ENCODE data around the gene NBPF20.
"Not testable (repeated sequence)": the region's sequence is repeated elsewhere in the genome, so short reads cannot be mapped to it uniquely, and the experiment has no call there.

NBPF20 gene

GRCh38 chr1:145425436-145426029 lies at the start of gene NBPF20:
NBPF20 (minus strand) TSS chr1:145425603; CDS start chr1:145405272, 20,331 bp downstream.
- peak; percentile 74 for DNase-seq (ENCODE audit: low read depth)

GRCh38 chr1:145474837-145475368 lies 49.5 kb upstream of the NBPF20 start:
- DNase-seq (ENCODE audit: low read depth), result not testable (repeated sequence)

- DNase-seq (ENCODE audit: low read depth), result not testable (repeated sequence)
These were observed 47.3 kb upstream of the NBPF20 start for GRCh38 chr1:145472731-145473130.

GRCh38 chr1:145471365-145471764 lies 46.0 kb upstream of the NBPF20 start:
- DNase-seq (ENCODE audit: low read depth), result not testable (repeated sequence)

GRCh38 chr1:145465405-145466144 lies 40.2 kb upstream of the NBPF20 start:
- DNase-seq (ENCODE audit: low read depth), result peak; percentile 40

- not testable (repeated sequence) for DNase-seq (ENCODE audit: low read depth)
These were observed 39.4 kb upstream of the NBPF20 start for GRCh38 chr1:145464708-145465336.

GRCh38 chr1:145464017-145464416 lies 38.6 kb upstream of the NBPF20 start:
- not testable (repeated sequence) for DNase-seq (ENCODE audit: low read depth)

- not testable (repeated sequence) for DNase-seq (ENCODE audit: low read depth)
These were observed 35.3 kb upstream of the NBPF20 start for GRCh38 chr1:145460684-145461083.

GRCh38 chr1:145460048-145460447 lies 34.6 kb upstream of the NBPF20 start:
- not testable (repeated sequence) for DNase-seq (ENCODE audit: low read depth)

GRCh38 chr1:145459591-145459990 lies 34.2 kb upstream of the NBPF20 start:
- DNase-seq (ENCODE audit: low read depth), result not testable (repeated sequence)

- DNase-seq (ENCODE audit: low read depth), result not testable (repeated sequence)
These were observed 33.7 kb upstream of the NBPF20 start for GRCh38 chr1:145459063-145459462.

- not testable (repeated sequence) for DNase-seq (ENCODE audit: low read depth)
These were observed 29.4 kb upstream of the NBPF20 start for GRCh38 chr1:145454824-145455177.

GRCh38 chr1:145453873-145454823 lies 28.7 kb upstream of the NBPF20 start:
- DNase-seq (ENCODE audit: low read depth), result not testable (repeated sequence)

GRCh38 chr1:145452506-145452905 lies 27.1 kb upstream of the NBPF20 start:
- not testable (repeated sequence) for DNase-seq (ENCODE audit: low read depth)

GRCh38 chr1:145451914-145452313 lies 26.5 kb upstream of the NBPF20 start:
- not testable (repeated sequence) for DNase-seq (ENCODE audit: low read depth)

- DNase-seq (ENCODE audit: low read depth), result not testable (repeated sequence)
These were observed 19.8 kb upstream of the NBPF20 start for GRCh38 chr1:145445219-145445618.

- DNase-seq (ENCODE audit: low read depth), result not testable (repeated sequence)
These were observed 16.9 kb upstream of the NBPF20 start for GRCh38 chr1:145442340-145442739.

- not testable (repeated sequence) for DNase-seq (ENCODE audit: low read depth)
These were observed 6.2 kb upstream of the NBPF20 start for GRCh38 chr1:145431363-145432256.

GRCh38 chr1:145430830-145431229 lies 5.4 kb upstream of the NBPF20 start:
- not testable (repeated sequence) for DNase-seq (ENCODE audit: low read depth)

- not testable (repeated sequence) for DNase-seq (ENCODE audit: low read depth)
These were observed 3.9 kb upstream of the NBPF20 start for GRCh38 chr1:145429329-145429728.

Measured in activated T-cell treated with anti-CD3 and anti-CD28 coated beads for 1 hour (primary cell).